Limb (tissue), 2 donors: Measurements from ENCODE around the gene CEBPE.
A peak's percentile ranks its signal among the peaks of the same experiment; 100 is the strongest.
"Not testable (repeated sequence)": the region's sequence is repeated elsewhere in the genome, so short reads cannot be mapped to it uniquely, and the experiment has no call there.

Experiments
- DNase-seq, 2 donors: peaks; one replicate each; pipeline ENCODE4 v3.0.0-alpha.2; 2016; ENCODE audit errors: extremely low spot score in 2 of 2

Gene CEBPE

GRCh38 chr14:23121361-23121771 lies 2.3 kb upstream of the CEBPE start:
- DNase-seq = no peak

GRCh38 chr14:23120541-23121251 lies 1.6 kb upstream of the CEBPE start:
- DNase-seq = peak; percentile 90 to 92

- DNase-seq = no peak
Measured at GRCh38 chr14:23119363-23120327, 590 bp upstream of the CEBPE start.

GRCh38 chr14:23117371-23118020 lies 1.6 kb downstream of the CEBPE start:
- no peak for DNase-seq

- DNase-seq = no peak
Measured at GRCh38 chr14:23115918-23116317, 3.1 kb downstream of the CEBPE start.

- DNase-seq = no peak
Measured at GRCh38 chr14:23115039-23115731, 3.9 kb downstream of the CEBPE start.

- no peak for DNase-seq
Measured at GRCh38 chr14:23114669-23115038, 4.4 kb downstream of the CEBPE start.

GRCh38 chr14:23114120-23114458 lies 5.0 kb downstream of the CEBPE start:
- DNase-seq = no peak

GRCh38 chr14:23113431-23114119 lies 5.5 kb downstream of the CEBPE start:
- DNase-seq = no peak

- no peak for DNase-seq
Measured at GRCh38 chr14:23112359-23113178, 6.5 kb downstream of the CEBPE start.

- DNase-seq = no peak
Measured at GRCh38 chr14:23110579-23111365, 8.3 kb downstream of the CEBPE start.

GRCh38 chr14:23109769-23110168 lies 9.3 kb downstream of the CEBPE start:
- no peak for DNase-seq

GRCh38 chr14:23108169-23108568 lies 10.9 kb downstream of the CEBPE start:
- not testable (repeated sequence) for DNase-seq

GRCh38 chr14:23107620-23108019 lies 11.4 kb downstream of the CEBPE start:
- not testable (repeated sequence) for DNase-seq

- no peak for DNase-seq
Measured at GRCh38 chr14:23106747-23107045, 12.4 kb downstream of the CEBPE start.

- no peak for DNase-seq
Measured at GRCh38 chr14:23105348-23105824, 13.7 kb downstream of the CEBPE start.

- no peak for DNase-seq
Measured at GRCh38 chr14:23104591-23105347, 14.3 kb downstream of the CEBPE start, which contains the start of gene CIROP. CIROP (minus strand) TSS chr14:23104989; CDS start chr14:23104920, 69 bp downstream.

GRCh38 chr14:23104070-23104590 lies 14.9 kb downstream of the CEBPE start:
- no peak for DNase-seq
